Endometrial microvascular endothelial cells (primary cell): ENCODE data around the gene PIGN. TPM values are rescaled to one million over a fixed set of nuclear protein-coding genes. Genes with fewer than 3 reads are reported as not detected.

Source experiments
- in situ Hi-C: cut with HindIII; loops from 2 replicates; pipeline ENCODE4 v1.10.0; 2017; ENCODE audit warnings: low sequenced_read_pairs, low pct_unique_long_range_greater_than_20kb; ENCODE audit errors: inconsistent ontology term
- total RNA-seq: library from RNA; depleted of rRNA; stranded (reverse); fragments of >200 nt; gene quantifications from one replicate; pipeline ENCODE4 v1.2.3, GENCODE V29; 2015; ENCODE audit errors: inconsistent ontology term

PIGN gene
- total RNA-seq, 1 donor from 2014 or later = 33.5 TPM

- in situ Hi-C loops = no loop called here
Observed at GRCh38 chr18:62033756-62034155, 153.1 kb downstream of the PIGN start.

- in situ Hi-C loops = no loop called here
Observed at GRCh38 chr18:62033207-62033606, 153.6 kb downstream of the PIGN start.

GRCh38 chr18:62030091-62030985 lies 156.5 kb downstream of the PIGN start:
- in situ Hi-C loops = no loop called here

DNA sequence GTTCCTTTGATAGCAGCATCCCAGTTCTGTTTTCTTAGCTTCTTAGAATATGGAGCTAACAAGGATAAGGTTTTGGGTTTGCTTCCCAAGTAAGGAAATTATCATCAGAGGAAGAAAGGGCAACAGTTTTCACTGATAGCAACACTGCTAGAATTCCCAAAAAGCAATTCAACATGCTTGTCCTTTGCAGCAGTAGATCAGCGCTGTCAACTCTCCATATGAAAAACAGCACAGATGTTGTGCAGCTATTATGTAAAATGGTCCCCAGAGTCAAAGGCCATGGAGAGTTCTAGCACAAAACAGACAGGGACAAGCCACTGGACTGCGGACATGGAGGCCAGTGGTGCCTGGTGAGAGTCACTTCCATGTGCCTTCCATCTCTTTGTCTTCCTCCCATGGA lies 158.1 kb downstream of the PIGN start:
- in situ Hi-C loops = loop anchor here (10.0 kb wide), 1 partner anchor 86 kb away; no protein-coding TSS in a partner anchor

GRCh38 chr18:62027914-62028520 lies 158.8 kb downstream of the PIGN start:
- in situ Hi-C loops = loop anchor here (10.0 kb wide), 1 partner anchor 87 kb away; no protein-coding TSS in a partner anchor

GRCh38 chr18:62026586-62026985 lies 160.3 kb downstream of the PIGN start:
- in situ Hi-C loops = loop anchor here (10.0 kb wide), 1 partner anchor 88 kb away; no protein-coding TSS in a partner anchor

DNA sequence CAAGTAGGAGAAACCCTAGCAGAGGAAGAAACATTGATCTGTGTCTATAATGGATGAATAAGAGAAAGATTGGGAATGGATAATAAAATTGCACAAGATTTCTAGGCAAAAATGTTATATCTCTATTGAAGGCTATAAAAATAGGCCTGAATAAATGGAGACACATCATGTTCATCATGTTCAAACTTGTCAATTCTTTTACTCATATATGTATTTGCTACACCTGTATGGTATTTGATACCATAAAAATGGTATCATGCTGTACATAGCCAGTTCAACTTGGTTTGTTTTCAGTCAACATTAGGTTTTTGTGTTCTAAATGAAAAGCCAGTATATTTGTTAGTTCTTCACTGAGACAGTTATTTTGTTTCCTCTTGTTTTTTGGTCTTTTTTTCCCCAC lies 161.9 kb downstream of the PIGN start:
- in situ Hi-C loops = loop anchor here (10.0 kb wide), 1 partner anchor 90 kb away; no protein-coding TSS in a partner anchor

DNA sequence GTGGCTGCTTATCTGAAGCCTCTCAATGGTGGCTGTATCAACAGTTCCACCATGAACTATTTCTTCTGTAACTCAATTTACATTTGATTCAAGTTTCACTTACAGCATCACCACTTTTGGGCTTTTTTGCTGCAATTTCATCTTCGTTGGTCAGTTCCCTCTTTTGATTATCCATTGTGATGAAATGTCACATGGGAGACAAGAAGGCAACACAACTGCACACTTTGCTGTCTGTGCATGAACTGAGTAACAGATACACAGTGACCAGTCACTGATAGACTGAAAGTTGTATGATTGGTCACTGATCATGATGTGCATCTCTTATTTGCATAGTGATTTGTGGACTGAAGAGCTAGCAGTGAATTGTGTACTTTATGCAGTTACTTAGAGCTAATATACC lies 163.3 kb downstream of the PIGN start:
- in situ Hi-C loops = loop anchor here (10.0 kb wide), 1 partner anchor 91 kb away; no protein-coding TSS in a partner anchor

DNA sequence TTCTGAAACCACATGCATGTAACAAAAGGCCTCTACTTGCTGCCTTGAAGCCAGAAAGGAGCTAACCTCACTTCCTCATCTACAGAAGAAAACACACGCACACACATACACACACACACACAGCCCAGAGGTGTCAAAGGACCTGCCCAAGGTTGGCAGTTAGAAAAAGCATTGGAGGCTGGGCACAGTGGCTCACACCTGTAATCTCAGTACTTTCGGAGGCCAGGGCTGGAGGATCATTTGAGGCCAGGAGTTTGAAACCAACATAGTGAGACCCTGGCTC lies 168.2 kb downstream of the PIGN start:
- in situ Hi-C loops = no loop called here

- in situ Hi-C loops = no loop called here
Observed at GRCh38 chr18:62018034-62018758, 168.7 kb downstream of the PIGN start.

DNA sequence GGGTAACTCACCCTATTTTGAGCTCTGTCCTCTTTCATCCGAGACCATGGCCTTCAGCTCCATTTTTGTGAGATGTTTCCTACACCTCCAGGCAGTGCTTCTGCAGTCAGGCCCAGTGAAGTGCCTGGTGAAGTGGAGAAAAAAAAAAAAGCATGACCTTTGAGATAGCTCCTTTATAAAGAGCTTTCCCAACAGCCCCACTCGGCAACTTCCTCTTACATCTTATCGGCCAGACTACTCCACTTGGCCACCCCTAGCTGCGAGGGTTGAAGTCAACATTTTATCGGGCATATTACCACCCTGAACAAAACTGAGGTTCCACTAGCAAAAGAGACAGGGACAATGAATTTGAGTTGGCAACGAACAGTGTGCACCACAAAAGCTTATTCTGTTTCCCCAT lies 169.2 kb downstream of the PIGN start:
- in situ Hi-C loops = no loop called here

DNA sequence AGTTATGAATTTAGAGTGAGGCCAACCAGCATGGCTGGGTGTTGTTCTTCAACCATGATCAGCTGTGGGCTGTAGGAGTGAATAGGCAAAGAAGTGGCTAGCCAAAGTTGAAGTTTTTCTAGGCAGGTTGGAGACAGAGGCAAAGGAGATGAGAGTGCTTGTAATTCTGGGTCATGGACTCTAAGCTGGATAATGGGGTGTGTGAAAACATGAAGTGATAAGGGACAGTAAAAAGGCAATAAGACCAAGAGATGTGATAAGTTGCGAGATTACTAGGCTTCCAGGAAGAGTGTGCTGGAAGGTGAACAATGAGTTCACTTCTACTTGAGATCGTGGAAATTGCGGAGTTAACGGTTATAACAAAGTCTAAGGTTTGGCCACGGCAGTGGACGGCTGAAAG lies 175.4 kb downstream of the PIGN start:
- in situ Hi-C loops = no loop called here

GRCh38 chr18:62009521-62009920 lies 177.3 kb downstream of the PIGN start:
- in situ Hi-C loops = no loop called here

GRCh38 chr18:62001396-62001795 lies 185.5 kb downstream of the PIGN start:
- in situ Hi-C loops = no loop called here

DNA sequence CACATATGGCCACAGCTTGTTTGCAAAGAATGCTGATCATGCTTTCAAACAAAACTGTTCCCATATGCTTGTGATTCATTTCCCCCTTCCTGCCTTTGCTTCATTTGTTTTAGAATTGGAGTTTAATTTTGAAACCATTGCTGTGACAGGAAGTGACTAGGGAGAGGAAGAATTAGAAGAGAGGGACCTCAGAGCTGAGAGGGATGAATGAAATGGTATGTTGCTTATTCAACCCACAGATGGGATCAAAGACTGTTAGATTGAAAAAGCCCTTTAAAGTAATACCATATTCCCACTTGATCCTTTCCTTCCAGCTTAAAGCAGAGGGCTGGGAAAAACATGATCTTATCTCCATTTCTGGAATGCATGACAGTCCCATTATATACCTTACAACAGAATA lies 187.9 kb downstream of the PIGN start:
- in situ Hi-C loops = no loop called here

DNA sequence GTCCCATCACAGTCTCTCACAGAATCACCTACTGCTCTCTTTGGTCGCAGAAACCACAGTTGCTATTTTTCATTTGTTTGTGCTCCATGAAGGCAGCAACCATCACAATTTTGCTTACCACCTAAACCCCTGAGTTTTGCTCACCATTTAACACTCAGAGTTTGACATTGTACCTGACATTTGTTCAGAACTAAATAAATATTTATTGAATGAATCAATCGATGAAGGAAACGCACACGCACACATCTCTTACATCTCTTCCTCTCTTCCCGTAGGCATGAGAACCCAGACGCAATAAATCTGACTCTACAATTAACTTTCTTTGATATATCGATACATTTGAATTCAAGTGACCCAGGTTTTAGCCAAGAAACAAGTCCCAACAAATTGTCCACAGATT lies 188.5 kb downstream of the PIGN start:
- in situ Hi-C loops = no loop called here

DNA sequence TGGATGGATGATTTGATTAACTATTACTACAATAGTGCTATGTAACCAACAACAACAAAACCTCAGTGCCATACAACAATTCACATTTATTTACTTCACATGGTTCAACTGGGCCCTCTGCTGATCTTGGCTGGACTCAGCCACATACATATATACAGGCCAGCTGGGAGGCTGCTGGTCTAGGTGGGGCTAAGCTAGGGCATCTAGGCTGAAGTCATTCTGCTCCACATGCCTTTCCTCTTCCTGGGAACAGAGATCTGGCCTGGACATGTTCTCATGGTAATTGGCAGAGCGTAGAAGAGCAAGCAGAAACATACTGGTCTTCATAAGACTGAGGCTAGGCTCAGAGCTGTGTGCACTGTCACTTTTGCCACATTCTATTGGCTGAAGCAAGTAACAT lies 191.2 kb downstream of the PIGN start:
- in situ Hi-C loops = no loop called here

GRCh38 chr18:61993831-61994230 lies 193.0 kb downstream of the PIGN start:
- in situ Hi-C loops = no loop called here

DNA sequence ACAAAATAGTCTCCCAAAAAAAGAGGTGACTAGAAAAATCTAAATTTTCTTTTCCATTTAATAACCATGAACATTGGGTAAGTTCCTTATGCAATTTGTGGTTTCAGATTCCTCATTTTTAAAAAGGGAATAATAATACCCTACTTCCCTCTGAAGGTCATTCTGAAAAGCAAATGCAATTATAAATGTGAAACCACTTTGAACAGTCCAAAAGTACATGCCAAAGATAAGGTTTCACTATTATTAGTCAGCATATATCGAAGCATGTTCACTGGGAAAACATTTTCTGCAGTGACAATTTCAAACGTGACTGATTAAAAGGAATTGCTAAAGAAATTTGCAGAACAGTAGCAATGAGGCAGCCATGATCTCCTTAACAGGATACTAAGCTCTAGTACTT lies 193.9 kb downstream of the PIGN start:
- in situ Hi-C loops = no loop called here

DNA sequence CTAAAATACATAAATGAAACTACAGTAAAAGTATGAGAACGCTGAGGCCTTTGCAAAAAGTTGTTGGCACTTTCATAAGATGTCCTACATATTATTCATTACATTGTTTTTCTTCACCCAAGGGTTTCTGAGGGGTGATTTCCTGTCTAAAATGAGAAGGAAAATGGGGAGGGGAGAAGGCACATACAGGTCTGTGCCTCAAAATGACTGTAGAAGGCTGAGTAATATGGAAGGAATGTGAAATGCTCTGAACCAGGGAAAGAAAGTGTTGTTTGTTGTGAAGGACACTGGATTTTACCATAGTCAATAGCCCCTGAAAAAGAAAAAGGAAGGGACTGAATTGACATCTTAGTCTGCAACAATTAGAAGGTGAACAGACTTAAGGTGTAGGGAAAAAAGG lies 194.6 kb downstream of the PIGN start:
- in situ Hi-C loops = no loop called here
